22Rv1 (cell line): Measurements from ENCODE around the gene LATS2.

Source experiments
- ZFX ChIP-seq: fragments of 450-650 bp; IDR thresholded peaks from 2 replicates; pipeline ENCODE4 v1.6.1; 2017; ENCODE audit warnings: antibody characterized with exemption, borderline replicate concordance
- TF ChIP-seq, protein P1 (sequence below): fragments of 450-650 bp; IDR thresholded peaks from 2 replicates; pipeline ENCODE4 v1.5.1; 2017; ENCODE audit warnings: mild to moderate bottlenecking

DNA sequence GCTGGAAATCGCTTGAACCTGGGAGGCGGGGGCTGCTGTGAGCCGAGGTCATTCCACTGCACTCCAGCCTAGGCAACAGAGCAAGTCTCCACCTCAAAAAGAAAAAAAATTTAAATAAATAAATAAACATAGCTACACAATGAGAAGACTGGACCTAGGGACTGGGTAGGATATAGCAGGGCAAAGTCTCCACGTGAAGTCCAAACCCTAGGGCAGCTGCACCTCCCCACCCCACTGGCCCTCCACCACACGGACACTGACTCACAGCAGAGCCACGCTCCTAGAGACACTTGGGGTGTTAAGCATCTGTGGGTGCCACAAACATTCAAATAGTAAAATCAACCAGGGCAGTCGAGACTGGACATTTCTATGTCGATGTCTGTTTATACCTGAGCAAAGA lies 7.1 kb downstream of the LATS2 start:
- TF ChIP-seq, protein P1, sequence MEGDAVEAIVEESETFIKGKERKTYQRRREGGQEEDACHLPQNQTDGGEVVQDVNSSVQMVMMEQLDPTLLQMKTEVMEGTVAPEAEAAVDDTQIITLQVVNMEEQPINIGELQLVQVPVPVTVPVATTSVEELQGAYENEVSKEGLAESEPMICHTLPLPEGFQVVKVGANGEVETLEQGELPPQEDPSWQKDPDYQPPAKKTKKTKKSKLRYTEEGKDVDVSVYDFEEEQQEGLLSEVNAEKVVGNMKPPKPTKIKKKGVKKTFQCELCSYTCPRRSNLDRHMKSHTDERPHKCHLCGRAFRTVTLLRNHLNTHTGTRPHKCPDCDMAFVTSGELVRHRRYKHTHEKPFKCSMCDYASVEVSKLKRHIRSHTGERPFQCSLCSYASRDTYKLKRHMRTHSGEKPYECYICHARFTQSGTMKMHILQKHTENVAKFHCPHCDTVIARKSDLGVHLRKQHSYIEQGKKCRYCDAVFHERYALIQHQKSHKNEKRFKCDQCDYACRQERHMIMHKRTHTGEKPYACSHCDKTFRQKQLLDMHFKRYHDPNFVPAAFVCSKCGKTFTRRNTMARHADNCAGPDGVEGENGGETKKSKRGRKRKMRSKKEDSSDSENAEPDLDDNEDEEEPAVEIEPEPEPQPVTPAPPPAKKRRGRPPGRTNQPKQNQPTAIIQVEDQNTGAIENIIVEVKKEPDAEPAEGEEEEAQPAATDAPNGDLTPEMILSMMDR: no peak
- TF ChIP-seq ZFX: no peak
